GM23338 (cell line): Measurements from ENCODE around the gene ETNK1. TPM values are rescaled to one million over a fixed set of nuclear protein-coding genes. Genes with fewer than 3 reads are reported as not detected.

ENCODE experiments used
- ATAC-seq: fragments of 200-7000 bp; cut with Tn5 transposase; 3 replicates; pipeline ENCODE4 v1.9.1; 2020
- DNase-seq: peaks from one replicate; pipeline ENCODE4 v3.0.0-alpha.2; 2015; ENCODE audit warnings: low spot score
- H2AFZ ChIP-seq: fragments of 200-600 bp; sonication (generic); 2 replicates; pipeline ENCODE4 v1.8.0; 2016; ENCODE audit warnings: antibody characterized with exemption, mild to moderate bottlenecking, moderate library complexity
- H3F3A ChIP-seq: fragments of 200-600 bp; sonication (generic); replicated peaks from 2 replicates; pipeline ENCODE4 v1.8.0; 2017; ENCODE audit warnings: antibody characterized with exemption, mixed run types, low read depth
- H3K27ac ChIP-seq: fragments of 200-600 bp; sonication (generic); 2 replicates; pipeline ENCODE4 v1.6.1; 2016; ENCODE audit warnings: low read depth
- H3K27me3 ChIP-seq: fragments of 200-600 bp; sonication (generic); 2 replicates; pipeline ENCODE4 v1.8.0; 2016; ENCODE audit warnings: mild to moderate bottlenecking, mixed run types, moderate library complexity; ENCODE audit not compliant: insufficient read depth
- H3K36me3 ChIP-seq: fragments of 200-600 bp; sonication (generic); 2 replicates; pipeline ENCODE4 v1.8.0; 2016; ENCODE audit warnings: mild to moderate bottlenecking; ENCODE audit not compliant: insufficient read depth
- H3K4me1 ChIP-seq: fragments of 200-600 bp; sonication (generic); 2 replicates; pipeline ENCODE4 v1.8.0; 2016; ENCODE audit warnings: mild to moderate bottlenecking, moderate library complexity; ENCODE audit not compliant: insufficient read depth
- H3K4me2 ChIP-seq: fragments of 200-600 bp; sonication (generic); 2 replicates; pipeline ENCODE4 v1.7.1; 2017; ENCODE audit warnings: mixed run types
- H3K4me3 ChIP-seq: fragments of 200-600 bp; sonication (generic); 2 replicates; pipeline ENCODE4 v1.6.1; 2016; ENCODE audit warnings: mixed run types
- H3K79me2 ChIP-seq: fragments of 200-600 bp; sonication (generic); replicated peaks from 2 replicates; pipeline ENCODE4 v1.8.0; 2017; ENCODE audit warnings: mild to moderate bottlenecking; ENCODE audit not compliant: insufficient read depth
- H3K9me2 ChIP-seq: fragments of 200-600 bp; sonication (generic); 2 replicates; pipeline ENCODE4 v1.8.0; 2017; ENCODE audit not compliant: insufficient read depth
- H4K20me1 ChIP-seq: fragments of 200-600 bp; sonication (generic); replicated peaks from 2 replicates; pipeline ENCODE4 v1.8.0; 2017; ENCODE audit warnings: mild to moderate bottlenecking; ENCODE audit not compliant: insufficient read depth
- H3K27ac Mint-ChIP-seq: 2 replicates; pipeline ENCODE4 v1.8.0; 2020; ENCODE audit warnings: inconsistent platforms, mild to moderate bottlenecking, moderate library complexity, mixed read lengths
- H3K27me3 Mint-ChIP-seq: 3 replicates; pipeline ENCODE4 v1.8.0; 2022; ENCODE audit warnings: low read depth, mild to moderate bottlenecking, moderate library complexity, mixed read lengths, inconsistent platforms; ENCODE audit not compliant: insufficient read depth, poor library complexity
- H3K36me3 Mint-ChIP-seq: 3 replicates; pipeline ENCODE4 v1.8.0; 2021; ENCODE audit warnings: low read depth, mild to moderate bottlenecking, inconsistent platforms, moderate library complexity, mixed read lengths
- H3K4me1 Mint-ChIP-seq: 3 replicates; pipeline ENCODE4 v1.8.0; 2020; ENCODE audit warnings: mild to moderate bottlenecking, inconsistent platforms, mixed read lengths
- H3K4me3 Mint-ChIP-seq: 3 replicates; pipeline ENCODE4 v1.8.0; 2021; ENCODE audit warnings: moderate library complexity, mild to moderate bottlenecking, inconsistent platforms, mixed read lengths
- H3K9me3 Mint-ChIP-seq: 3 replicates; pipeline ENCODE4 v1.8.0; 2020; ENCODE audit warnings: moderate library complexity, mild to moderate bottlenecking, inconsistent platforms, mixed read lengths
- CREB1 ChIP-seq: fragments of 250-450 bp; sonication (Bioruptor Pico); IDR thresholded peaks from 2 replicates; pipeline ENCODE4 v1.5.0; 2020; ENCODE audit warnings: low read depth, mild to moderate bottlenecking, moderate library complexity
- CTCF ChIP-seq, 2 experiments: fragments of 200-600 bp in 1 of 2; sonication (generic) in 1 of 2; conservative IDR thresholded peaks; 2 replicates each; pipeline versions ENCODE4 v1.5.1 to v1.6.1; 2016 to 2017; ENCODE audit warnings: antibody characterized with exemption in 2 of 2, low read depth in 2 of 2, mild to moderate bottlenecking in 2 of 2, moderate library complexity in 1 of 2
- POLR2AphosphoS5 ChIP-seq: IDR thresholded peaks from 2 replicates; pipeline ENCODE4 v1.6.1; 2016; ENCODE audit warnings: antibody characterized with exemption, low read depth
- REST ChIP-seq: IDR thresholded peaks from one replicate; pipeline ENCODE4 v1.6.1; 2018; ENCODE audit warnings: antibody characterized with exemption; ENCODE audit not compliant: unreplicated experiment
- ZNF462 ChIP-seq: fragments of 250-450 bp; sonication (Bioruptor Pico); IDR thresholded peaks from 2 replicates; pipeline ENCODE4 v1.5.0; 2020; ENCODE audit warnings: mild to moderate bottlenecking, moderate library complexity
- polyA plus RNA-seq: library from polyadenylated mRNA; unstranded; fragments of >200 nt; fragmentation: Nextera tagmentation; extraction: Ambion mirVana; gene quantifications from 2 replicates; pipeline ENCODE4 v1.2.1, GENCODE V29; 2016
- total RNA-seq: library from RNA; depleted of rRNA; stranded (reverse); fragments of >200 nt; shearing (Covaris generic); gene quantifications from 2 replicates; pipeline ENCODE4 v1.2.3, GENCODE V29; 2014

Gene ETNK1
- total and polyA plus RNA-seq, 2 experiments from 2014 or later = 41.9 to 101 TPM

- no peak for TF ChIP-seq ZNF462 (CRISPR knock-in tag)
Observed at GRCh38 chr12:22731236-22731635, 106.3 kb downstream of the ETNK1 start (continued).

GRCh38 chr12:22733756-22734155, 108.8 kb downstream of the ETNK1 start:
- Histone ChIP-seq H3K4me1 (no peaks in the 10 kb centered on the region), H3K9me2 (no peaks in the 10 kb centered on the region), H3K36me3 (no peaks in the 10 kb centered on the region), H3F3A (no peaks in the 10 kb centered on the region), H3K4me2 (no peak overlapping the region), H4K20me1 (no peaks in the 10 kb centered on the region), H3K79me2 (no peaks in the 10 kb centered on the region), H2AFZ (no peak overlapping the region), H3K27ac (no peak overlapping the region), H3K27me3 (no peaks in the 10 kb centered on the region), H3K4me3 (no peak overlapping the region)
- ATAC-seq (no peak), DNase-seq (no peak)
- H3K27ac Mint-ChIP-seq = no peak overlapping the region
- H3K9me3 Mint-ChIP-seq = no peaks in the 10 kb centered on the region
- no peaks in the 10 kb centered on the region for H3K36me3 Mint-ChIP-seq
- H3K4me1 Mint-ChIP-seq = no peaks in the 10 kb centered on the region
- no peak overlapping the region for H3K4me3 Mint-ChIP-seq
- TF ChIP-seq CTCF (conservative IDR thresholded peaks at IDR 0.05; ENCODE audit: low read depth in 2 of 2) (no peak), POLR2AphosphoS5 (no peak), REST (no peak), CREB1 (CRISPR knock-in tag) (no peak)
- no peaks in the 10 kb centered on the region for H3K27me3 Mint-ChIP-seq
